GM15510 (cell line): ENCODE data around the gene RYR2.

ENCODE experiments used
- POLR2A ChIP-seq: IDR thresholded peaks from 3 replicates; pipeline ENCODE4 v1.6.1; 2011; ENCODE audit warnings: borderline replicate concordance; ENCODE audit not compliant: insufficient read length; ENCODE audit errors: extremely low read depth

Gene RYR2

DNA sequence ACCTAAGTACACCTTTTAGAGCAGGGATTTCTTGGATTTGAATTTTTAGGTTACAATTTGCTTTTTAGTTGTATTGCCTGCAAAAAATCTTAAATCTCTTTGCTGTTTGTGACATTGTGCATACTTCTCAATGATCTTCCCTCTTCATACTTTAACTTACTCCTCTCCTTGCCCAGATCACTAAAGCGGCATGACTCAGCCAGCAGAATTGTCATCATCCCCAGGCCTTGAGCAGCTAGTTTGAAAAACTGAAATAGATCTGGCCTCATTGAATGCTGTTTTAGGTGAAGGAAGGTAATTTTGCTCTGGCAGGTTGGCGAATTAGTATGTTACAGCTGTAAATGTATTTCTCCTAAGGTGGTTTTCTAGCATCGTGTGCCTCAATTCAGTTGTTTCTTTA, 145.9 kb downstream of the RYR2 start:
- no peak for TF ChIP-seq POLR2A

DNA sequence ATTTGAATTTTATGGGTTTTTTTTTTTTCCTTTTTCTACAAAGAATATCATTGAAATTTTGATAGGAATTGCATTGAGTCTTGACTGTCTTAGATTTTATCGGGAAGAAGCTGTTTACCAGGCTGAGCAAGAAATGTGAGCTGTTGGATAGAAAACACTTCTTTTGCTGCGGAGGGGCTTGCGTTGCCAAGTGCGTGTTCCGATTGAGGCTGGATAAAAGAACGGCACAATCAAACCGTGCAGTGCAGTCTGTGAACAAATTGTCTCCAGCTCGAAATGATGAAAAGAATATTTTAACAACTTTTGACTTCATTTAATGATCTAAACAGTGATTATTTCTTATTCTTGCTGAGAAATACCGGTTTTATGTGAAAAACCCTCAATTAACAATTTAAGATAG, 149.4 kb downstream of the RYR2 start:
- no peak for TF ChIP-seq POLR2A

DNA sequence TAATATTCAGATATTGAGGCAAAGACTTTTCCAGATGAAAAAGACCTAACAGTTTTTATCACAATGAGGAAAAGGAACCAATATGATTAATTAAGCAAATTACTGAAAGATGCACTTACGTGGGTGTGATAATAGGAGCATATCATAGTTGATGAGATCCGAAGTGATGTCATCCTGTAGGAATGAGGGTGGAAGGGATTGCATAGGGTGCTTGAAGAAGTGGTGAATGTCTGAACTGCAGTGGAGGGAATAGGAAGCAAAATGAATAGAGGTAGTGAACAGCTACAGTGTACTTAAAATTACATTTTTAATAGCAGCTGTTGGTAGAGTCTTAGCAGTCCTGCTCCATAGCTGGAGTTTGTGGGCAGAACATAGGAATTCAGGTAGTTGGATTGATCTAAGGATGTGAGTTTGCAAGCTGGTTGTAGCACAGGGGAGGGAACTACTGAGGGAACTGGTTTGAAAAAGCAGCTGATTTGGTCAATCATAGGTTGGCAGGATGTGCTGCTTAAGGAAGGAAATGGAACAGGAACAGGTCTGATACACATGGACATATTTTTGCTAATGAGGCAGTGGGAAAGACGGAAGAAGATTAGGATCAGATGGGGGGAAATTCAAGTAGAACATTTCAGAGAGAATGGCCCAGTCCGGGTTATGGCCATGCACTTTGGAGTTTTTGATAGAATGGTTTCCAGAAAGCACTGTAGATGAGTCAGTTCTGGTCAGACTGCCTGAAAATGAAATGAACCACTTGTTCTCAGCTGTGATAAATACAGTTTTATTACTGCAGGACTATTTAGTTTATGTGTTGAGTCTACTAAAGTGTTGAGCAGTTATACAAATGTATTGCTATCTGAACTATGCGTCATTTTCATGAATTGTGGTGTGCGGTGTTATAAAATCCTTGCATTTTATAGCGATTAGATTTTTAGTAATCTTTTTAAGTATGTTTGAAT, 155.8 kb downstream of the RYR2 start:
- TF ChIP-seq POLR2A: no peak

DNA sequence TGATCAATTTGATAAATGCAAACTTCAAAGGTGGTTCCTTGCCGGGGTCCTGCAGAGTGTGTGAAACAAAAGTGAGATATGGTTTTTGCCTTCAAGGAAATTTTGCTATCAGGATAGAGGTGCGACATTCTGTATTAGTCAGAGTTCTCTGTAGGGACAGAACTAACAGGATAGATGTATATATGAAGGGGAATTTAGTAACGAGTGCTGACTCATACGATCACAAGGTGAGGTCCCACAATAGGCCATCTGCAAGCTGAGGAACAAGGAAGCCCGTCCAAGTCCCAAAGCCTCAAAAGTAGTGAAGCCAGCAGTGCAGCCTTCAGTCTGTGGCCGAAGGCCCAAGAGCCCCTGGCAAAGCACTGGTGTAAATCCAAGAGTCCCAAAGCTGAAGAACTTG, 157.0 kb downstream of the RYR2 start:
- TF ChIP-seq POLR2A: no peak

DNA sequence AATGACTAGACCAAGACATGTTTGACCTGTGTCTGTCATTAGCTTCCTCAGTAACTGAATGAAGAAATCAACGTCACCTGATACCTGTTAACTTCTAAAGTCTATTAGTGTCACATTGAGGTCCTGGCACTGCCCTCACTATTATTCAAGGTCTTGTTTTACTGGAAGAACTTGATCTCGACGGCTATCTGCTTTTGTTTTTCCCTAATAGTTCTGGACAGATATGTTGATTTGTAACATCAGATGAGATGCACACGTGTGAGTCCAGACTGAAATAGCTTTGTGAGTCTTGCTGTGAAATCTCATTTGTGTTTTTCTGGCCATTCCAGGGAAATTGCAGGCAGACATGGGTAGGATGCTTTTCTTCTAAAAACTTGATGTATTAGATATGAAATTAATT, 159.2 kb downstream of the RYR2 start:
- no peak for TF ChIP-seq POLR2A

DNA sequence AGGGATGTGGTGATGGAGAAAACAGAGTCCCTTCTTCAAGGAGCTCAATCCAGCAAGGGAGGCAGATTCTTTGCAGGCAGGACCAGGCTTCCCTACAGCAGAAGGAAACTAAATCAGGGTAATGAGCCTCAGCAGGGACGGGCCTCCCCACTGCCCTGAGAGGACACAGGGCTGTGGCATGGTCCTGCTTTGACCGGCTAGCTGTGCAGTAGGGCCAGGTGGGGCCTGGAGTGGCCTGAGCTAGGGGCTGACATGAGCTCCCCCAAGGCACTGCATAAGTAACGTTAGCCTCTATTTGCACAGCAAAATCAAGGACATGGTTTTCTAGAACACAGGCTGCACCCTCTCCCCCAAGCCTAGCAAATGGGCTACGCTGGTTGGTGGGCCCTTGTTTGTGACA, 162.9 kb downstream of the RYR2 start:
- no peak for TF ChIP-seq POLR2A

DNA sequence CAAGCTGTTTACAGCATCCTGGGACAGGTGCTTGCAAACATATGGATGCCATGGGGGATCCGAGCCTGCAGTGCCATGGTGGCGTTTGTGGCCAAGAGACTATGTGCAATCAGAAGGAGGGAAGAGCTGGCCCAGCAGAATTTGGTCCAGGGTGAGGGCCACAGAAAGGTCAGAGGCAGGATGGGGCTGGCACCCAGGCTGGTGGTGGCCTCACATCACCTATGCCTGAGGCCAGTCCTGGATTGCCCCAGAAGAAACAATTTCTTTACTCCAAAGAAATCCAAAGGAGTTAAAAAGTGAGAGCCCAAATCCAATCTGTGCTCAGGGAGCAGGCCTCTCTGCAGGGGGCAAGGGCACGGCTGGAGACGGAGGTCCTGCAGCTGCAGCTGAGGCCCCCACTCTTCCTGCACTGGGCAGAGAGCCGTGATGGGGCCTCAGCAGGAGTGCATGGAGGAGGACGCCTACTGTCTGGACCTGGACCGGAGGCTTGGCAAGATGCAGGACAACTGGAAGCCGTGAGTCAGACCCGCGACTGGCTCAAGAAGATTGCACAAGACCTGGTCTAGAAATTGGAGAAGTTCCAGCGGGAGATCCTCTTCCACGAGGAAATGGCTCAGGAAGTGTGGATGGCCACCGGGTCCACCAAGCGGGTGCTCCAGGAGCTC, 163.5 kb downstream of the RYR2 start:
- TF ChIP-seq POLR2A: no peak

DNA sequence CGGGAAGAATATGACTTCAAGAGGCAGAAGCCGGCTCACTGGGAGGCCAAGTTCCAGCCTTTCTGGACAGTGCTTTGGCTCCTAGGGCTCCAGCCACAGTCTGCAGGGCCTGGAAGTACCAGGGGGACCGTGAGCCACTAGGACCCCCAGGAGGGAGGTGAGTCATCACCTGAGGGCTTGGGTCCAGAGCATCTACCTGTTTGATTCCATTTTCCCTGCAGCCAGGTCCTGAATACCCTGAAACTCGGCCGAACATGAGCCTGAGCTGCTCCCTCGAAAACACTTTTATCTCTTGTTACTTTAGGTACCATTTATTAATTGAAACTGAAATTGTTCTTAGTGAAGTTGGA, 164.1 kb downstream of the RYR2 start:
- TF ChIP-seq POLR2A: no peak

DNA sequence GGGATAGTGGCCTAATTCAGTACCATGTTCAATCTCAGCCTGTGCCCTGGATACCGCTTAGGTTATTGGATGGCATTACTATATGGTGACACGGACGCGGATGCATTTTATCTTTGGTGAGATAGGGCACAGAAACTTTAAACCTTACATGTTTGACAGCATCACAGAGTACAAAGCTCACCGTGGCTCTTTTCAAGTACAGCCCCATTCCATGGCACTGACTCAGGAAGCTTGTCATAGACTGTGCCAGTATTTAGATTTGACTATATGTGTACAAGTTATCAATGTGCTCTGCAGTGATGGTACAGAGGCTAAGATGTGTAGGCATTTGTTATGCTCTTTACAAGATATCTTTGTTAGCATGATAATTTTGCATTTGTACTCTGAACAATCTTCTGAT, 169.0 kb downstream of the RYR2 start:
- no peak for TF ChIP-seq POLR2A

DNA sequence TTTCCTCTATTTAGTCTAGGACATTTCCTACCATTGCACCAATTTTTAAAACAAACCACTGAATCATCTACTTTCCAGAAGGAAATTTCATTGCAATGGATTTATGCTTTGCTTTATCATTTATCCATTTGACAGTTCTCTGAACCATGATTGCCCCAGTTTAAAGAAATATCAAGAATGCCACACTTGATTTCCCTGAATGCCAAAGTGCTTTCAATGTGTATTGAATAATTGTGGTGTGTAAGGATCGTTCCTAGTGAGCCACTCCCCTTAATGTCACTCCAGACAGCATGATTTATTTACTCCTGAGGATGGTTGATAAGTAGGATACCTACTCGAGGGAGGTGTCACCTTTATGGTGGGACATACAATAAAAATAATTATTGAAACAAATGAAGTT, 169.6 kb downstream of the RYR2 start:
- no peak for TF ChIP-seq POLR2A

DNA sequence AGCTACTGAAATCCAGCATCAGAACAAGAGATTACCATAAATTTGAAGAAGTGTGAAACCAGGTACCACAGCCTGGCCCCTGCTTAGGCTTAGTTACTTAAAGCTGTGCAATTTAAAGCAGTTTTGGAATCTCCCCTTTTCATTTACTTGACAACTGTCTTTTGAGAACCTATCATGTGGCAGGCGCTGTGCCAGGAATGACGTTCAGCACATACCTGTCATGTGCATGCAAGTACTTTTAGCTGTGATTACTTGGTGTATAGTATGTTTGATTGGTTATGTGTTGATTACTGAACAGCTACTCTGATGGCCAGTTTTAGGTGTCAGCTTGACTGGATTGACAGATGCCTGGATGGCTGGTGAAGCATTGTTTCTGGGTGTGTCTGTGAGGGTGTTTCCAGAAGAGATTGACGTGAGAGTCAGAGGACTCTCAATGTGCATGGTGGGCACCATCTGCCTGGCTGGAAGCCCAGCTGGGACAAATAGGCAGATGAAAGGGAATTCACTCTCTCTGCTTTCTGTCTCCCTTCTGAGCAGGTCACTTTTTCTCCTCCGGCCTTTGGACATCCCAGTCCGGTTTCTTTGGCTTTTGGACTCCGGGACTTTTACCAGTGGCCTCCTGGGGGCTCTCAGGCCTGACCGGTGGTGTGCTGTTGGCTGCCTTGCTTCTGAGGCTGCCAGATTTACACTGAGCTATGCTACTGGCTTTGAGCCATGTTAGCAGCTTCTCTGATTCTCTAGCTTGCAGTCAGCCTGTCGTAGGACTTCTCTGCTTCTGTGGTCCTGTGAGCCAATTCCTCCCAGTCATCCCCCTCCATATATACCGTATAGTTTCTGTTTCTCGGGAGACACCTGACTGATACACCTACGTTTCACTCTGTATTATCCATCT, 178.0 kb downstream of the RYR2 start:
- no peak for TF ChIP-seq POLR2A

DNA sequence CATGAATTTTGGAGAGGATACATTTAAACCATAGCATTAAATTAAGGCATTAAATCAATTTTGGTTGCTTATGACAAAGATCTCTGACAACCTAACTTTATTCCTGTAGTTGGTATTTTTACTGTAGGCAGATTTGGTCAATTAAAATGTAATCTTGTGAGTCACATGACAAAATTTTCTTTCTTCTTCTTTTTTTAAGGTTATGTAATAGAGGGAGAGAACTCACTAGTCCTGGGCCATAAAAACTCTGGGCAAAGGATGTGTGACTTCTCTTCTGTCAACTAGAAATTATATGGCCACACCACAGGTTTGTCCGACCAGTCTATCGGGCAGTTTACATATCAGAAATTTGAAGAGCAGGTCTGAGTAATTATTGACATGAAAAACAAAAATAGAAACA, 181.4 kb downstream of the RYR2 start:
- no peak for TF ChIP-seq POLR2A

DNA sequence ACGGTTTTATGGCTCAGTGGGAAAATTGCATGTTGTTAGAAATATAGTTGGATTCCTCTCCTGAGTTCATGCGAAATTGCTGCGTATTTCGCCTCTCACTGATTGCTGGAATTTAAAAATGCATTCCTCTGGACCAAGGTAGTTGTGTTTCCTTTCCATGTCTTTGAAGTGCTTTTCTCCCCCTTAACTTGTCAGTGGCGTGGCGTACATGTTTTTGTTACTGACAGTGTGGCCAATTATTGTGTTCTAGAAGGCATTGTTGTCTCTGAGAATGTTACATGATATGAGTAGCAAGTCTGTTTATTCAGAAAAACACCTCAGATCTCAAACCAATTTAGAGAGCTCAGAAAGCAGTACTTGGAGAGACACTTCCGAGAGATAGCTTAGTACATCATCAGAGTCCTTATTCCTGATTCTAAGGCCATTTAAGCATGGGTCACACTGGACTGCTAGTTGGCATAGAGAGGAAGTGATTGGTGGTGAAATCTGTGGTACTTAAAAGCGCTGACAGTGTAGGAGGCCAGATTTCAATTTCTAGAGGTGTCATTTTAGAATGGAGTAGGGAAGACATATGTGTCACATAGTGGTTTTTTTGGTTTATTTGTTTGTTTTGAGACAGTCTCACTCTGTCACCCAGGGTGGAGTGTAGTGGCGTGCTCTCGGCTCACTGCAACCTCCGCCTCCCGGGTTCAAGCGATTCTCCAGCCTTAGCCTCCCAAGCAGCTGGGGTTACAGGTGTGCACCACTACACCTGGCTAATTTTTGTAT, 184.4 kb downstream of the RYR2 start:
- TF ChIP-seq POLR2A: no peak

DNA sequence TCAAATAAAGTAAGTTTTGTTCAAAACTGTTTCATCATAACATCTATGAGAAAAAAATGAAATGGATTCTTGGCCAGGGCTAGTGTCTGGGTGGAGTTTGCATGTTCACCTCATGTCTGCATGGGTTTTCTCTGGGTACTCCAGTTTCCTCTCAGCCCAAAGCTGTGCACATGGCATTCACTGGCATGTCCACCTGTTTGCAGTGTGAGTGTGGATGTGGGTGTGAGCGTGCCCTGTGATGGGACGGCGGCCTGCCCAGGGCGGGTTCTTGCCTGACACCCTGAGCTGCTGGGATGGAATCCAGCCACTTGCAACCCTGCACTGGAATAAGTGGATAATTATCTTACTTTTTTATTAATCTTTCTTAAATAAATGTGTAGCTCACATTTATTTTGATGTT, 185.5 kb downstream of the RYR2 start:
- no peak for TF ChIP-seq POLR2A
